Fibroblast of lung (primary cell): ENCODE results near the gene WFDC9. TPM values are rescaled to one million over a fixed set of nuclear protein-coding genes. Genes with fewer than 3 reads are reported as not detected.
"Not testable (repeated sequence)": the region's sequence is repeated elsewhere in the genome, so short reads cannot be mapped to it uniquely, and the experiment has no call there.

Experiments
- DNase-seq, 2 donors: peaks; one replicate each; pipeline versions ENCODE4 v3.0.0 to v3.0.0-alpha.2; 2010; ENCODE audit warnings: low read depth in 2 of 2
- H2AFZ ChIP-seq: 2 replicates; pipeline ENCODE4 v1.5.1; 2012; ENCODE audit warnings: low read length, control low read depth, inconsistent platforms
- H3K27ac ChIP-seq: 2 replicates; pipeline ENCODE4 v1.5.1; 2011; ENCODE audit warnings: low read length, control low read depth; ENCODE audit not compliant: insufficient read depth
- H3K27me3 ChIP-seq: 2 replicates; pipeline ENCODE4 v1.5.1; 2011; ENCODE audit warnings: mild to moderate bottlenecking, low read length; ENCODE audit not compliant: control insufficient read depth, insufficient read depth
- H3K36me3 ChIP-seq: 2 replicates; pipeline ENCODE4 v1.5.1; 2011; ENCODE audit warnings: low read length; ENCODE audit not compliant: control insufficient read depth, insufficient read depth
- H3K4me1 ChIP-seq: 2 replicates; pipeline ENCODE4 v1.5.1; 2011; ENCODE audit warnings: low read length; ENCODE audit not compliant: control insufficient read depth, insufficient read depth; ENCODE audit errors: extremely low read depth
- H3K4me2 ChIP-seq: 2 replicates; pipeline ENCODE4 v1.5.1; 2011; ENCODE audit warnings: low read length, control low read depth; ENCODE audit not compliant: insufficient read depth; ENCODE audit errors: extremely low read depth
- H3K4me3 ChIP-seq, 4 experiments: fragments of 200-600 bp in 1 of 4; sonication (generic) in 1 of 4; replicated peaks in 1 of 4; 2 replicates each; pipeline ENCODE4 v1.5.1; 2011 to 2016; ENCODE audit warnings: low read length in 4 of 4, low read depth in 3 of 4, mild to moderate bottlenecking in 3 of 4, control low read depth in 2 of 4, inconsistent platforms in 1 of 4, mixed read lengths in 1 of 4; ENCODE audit not compliant: insufficient read depth in 1 of 4; ENCODE audit errors: control extremely low read depth in 1 of 4
- H3K79me2 ChIP-seq: 2 replicates; pipeline ENCODE4 v1.5.1; 2012; ENCODE audit warnings: mild to moderate bottlenecking, low read length, inconsistent platforms; ENCODE audit not compliant: control insufficient read depth, insufficient read depth
- H3K9ac ChIP-seq: 2 replicates; pipeline ENCODE4 v1.5.1; 2011; ENCODE audit warnings: mild to moderate bottlenecking, low read length, control low read depth; ENCODE audit not compliant: insufficient read depth
- H3K9me3 ChIP-seq: 2 replicates; pipeline ENCODE4 v1.5.1; 2012; ENCODE audit warnings: low read depth, low read length; ENCODE audit not compliant: control insufficient read depth, insufficient read depth
- H4K20me1 ChIP-seq: 2 replicates; pipeline ENCODE4 v1.5.1; 2011; ENCODE audit warnings: low read length; ENCODE audit not compliant: control insufficient read depth, insufficient read depth; ENCODE audit errors: extremely low read depth
- CTCF ChIP-seq, 2 donors: IDR thresholded peaks in 1 of 2; conservative IDR thresholded peaks in 1 of 2; 1 replicate in 1 of 2; 2 replicates in 1 of 2; pipeline ENCODE4 v1.5.1; 2011 to 2012; ENCODE audit warnings: low read length in 2 of 2, control low read depth in 1 of 2, inconsistent platforms in 1 of 2, low read depth in 1 of 2, mild to moderate bottlenecking in 1 of 2
- EZH2 ChIP-seq: IDR thresholded peaks from 2 replicates; pipeline ENCODE4 v1.5.1; 2012; ENCODE audit warnings: low read length, control low read depth, mild to moderate bottlenecking; ENCODE audit errors: missing control alignments
- polyA plus RNA-seq, 2 donors: library from polyadenylated mRNA; depleted of rRNA in 1 of 2; stranded (reverse) in 1 of 2; unstranded in 1 of 2; fragments of >200 nt; gene quantifications; 2 replicates each; pipeline ENCODE4 v1.2.1, GENCODE V29; 2011 to 2012; ENCODE audit warnings: missing spikeins in 1 of 2
- total RNA-seq: library from RNA; depleted of rRNA; stranded (reverse); fragments of >200 nt; gene quantifications from 2 replicates; pipeline ENCODE4 v1.2.1, GENCODE V29; 2014

Gene WFDC9
- total and polyA plus RNA-seq, 2 donors (not counting 1 experiment from before 2014, with no cell fraction given) = not detected

- no peaks in the 10 kb centered on the region for H4K20me1 ChIP-seq
- peak; percentile 43 to 44 for TF ChIP-seq CTCF (conservative IDR thresholded peaks at IDR 0.05 in 1 of 2, IDR thresholded peaks at IDR 0.05 in 1 of 2; ENCODE audit: low read depth in 1 of 2, low read length in 2 of 2)
- TF ChIP-seq EZH2 = no peak
- no peaks in the 10 kb centered on the region for H3K27me3 ChIP-seq
- no peak overlapping the region for H3K4me3 ChIP-seq
- no peak overlapping the region for H3K9ac ChIP-seq
- no peaks in the 10 kb centered on the region for H3K36me3 ChIP-seq
- H3K4me1 ChIP-seq = no peaks in the 10 kb centered on the region
- H2AFZ ChIP-seq = no peak overlapping the region
- DNase-seq = peak; percentile 17 to 19
- no peaks in the 10 kb centered on the region for H3K79me2 ChIP-seq
- H3K9me3 ChIP-seq = no peaks in the 10 kb centered on the region
- no peak overlapping the region for H3K27ac ChIP-seq
- H3K4me2 ChIP-seq = no peak overlapping the region
Measured at GRCh38 chr20:45592574-45593189, 38.4 kb downstream of the WFDC9 start.

- Histone ChIP-seq H3K4me2 (no peak overlapping the region), H4K20me1 (no peaks in the 10 kb centered on the region), H3K27me3 (no peaks in the 10 kb centered on the region), H2AFZ (no peak overlapping the region), H3K4me1 (no peaks in the 10 kb centered on the region), H3K9me3 (no peaks in the 10 kb centered on the region), H3K36me3 (no peaks in the 10 kb centered on the region), H3K79me2 (no peaks in the 10 kb centered on the region), H3K4me3 (no peak overlapping the region), H3K9ac (no peak overlapping the region), H3K27ac (no peak overlapping the region)
- DNase-seq = no peak
- TF ChIP-seq EZH2 (no peak), CTCF (conservative IDR thresholded peaks at IDR 0.05 in 1 of 2, IDR thresholded peaks at IDR 0.05 in 1 of 2; ENCODE audit: low read depth in 1 of 2, low read length in 2 of 2) (no peak)
Measured at GRCh38 chr20:45589725-45590124, 41.4 kb downstream of the WFDC9 start.

DNA sequence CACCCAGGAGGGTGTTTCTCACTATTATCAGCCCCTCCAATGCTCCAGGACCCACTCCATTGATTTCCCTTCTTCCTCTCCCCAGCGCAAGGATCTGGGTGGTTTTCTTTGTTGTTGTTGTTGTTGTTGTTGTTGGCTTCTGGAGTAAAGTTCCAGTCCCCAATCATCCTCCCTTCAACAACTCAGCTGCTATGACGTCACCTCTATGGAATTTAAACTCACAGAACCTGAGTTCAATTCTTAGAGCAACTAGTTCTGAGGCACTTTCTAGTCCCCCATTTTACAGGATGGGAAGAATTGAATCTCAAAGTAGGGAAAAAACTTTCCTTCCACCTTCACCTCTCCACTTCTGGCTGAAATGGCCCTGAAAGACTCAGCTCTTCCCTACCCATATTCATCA, 42.3 kb downstream of the WFDC9 start:
- no peak overlapping the region for H3K9ac ChIP-seq
- no peaks in the 10 kb centered on the region for H4K20me1 ChIP-seq
- no peak overlapping the region for H2AFZ ChIP-seq
- H3K9me3 ChIP-seq = no peaks in the 10 kb centered on the region
- H3K36me3 ChIP-seq = no peaks in the 10 kb centered on the region
- no peaks in the 10 kb centered on the region for H3K4me1 ChIP-seq
- no peak overlapping the region for H3K27ac ChIP-seq
- no peaks in the 10 kb centered on the region for H3K27me3 ChIP-seq
- TF ChIP-seq EZH2 = no peak
- no peak for TF ChIP-seq CTCF (conservative IDR thresholded peaks at IDR 0.05 in 1 of 2, IDR thresholded peaks at IDR 0.05 in 1 of 2; ENCODE audit: low read depth in 1 of 2, low read length in 2 of 2)
- no peak overlapping the region for H3K4me2 ChIP-seq
- H3K4me3 ChIP-seq = no peak overlapping the region
- no peaks in the 10 kb centered on the region for H3K79me2 ChIP-seq
- DNase-seq = no peak

DNA sequence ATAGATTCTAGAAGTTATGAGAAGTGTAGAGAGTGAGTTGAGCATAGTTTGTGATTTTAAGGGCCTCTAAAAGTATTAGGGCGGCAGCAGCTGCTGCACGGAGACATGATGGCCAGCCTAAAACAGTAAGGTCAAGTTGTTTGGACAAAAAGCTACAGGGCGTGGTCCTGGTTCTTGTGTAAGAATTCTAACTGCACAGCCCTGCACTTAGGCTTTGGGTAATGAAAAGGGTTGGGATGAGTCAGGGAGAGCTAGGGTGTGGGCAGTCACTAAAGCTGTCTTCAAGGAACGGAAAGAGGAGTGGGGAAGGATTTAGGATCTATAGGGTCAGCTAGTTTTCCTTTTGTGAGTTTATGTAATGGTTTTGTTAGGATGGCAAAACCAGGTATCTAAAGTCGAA, 45.1 kb downstream of the WFDC9 start:
- H3K9ac ChIP-seq, H3K4me1 ChIP-seq, DNase-seq, H4K20me1 ChIP-seq, H3K4me3 ChIP-seq, H3K27me3 ChIP-seq, H3K36me3 ChIP-seq, H3K79me2 ChIP-seq, H3K4me2 ChIP-seq, H2AFZ ChIP-seq, H3K9me3 ChIP-seq, H3K27ac ChIP-seq: not testable (repeated sequence)

GRCh38 chr20:45584294-45584693, 46.8 kb downstream of the WFDC9 start:
- H3K27me3 ChIP-seq, H3K9ac ChIP-seq, H3K9me3 ChIP-seq, H3K4me1 ChIP-seq, H4K20me1 ChIP-seq, H3K36me3 ChIP-seq, DNase-seq, H3K79me2 ChIP-seq, H3K4me3 ChIP-seq, H2AFZ ChIP-seq, H3K4me2 ChIP-seq, H3K27ac ChIP-seq: not testable (repeated sequence)
